GM21576 (cell line): Measurements from ENCODE around the gene SLC22A31.
"Not testable (repeated sequence)": the region's sequence is repeated elsewhere in the genome, so short reads cannot be mapped to it uniquely, and the experiment has no call there.

Experiments
- ATAC-seq: cut with Tn5 transposase; IDR thresholded peaks from one replicate; pipeline ENCODE4 v1.9.1; 2021; ENCODE audit warnings: mild to moderate bottlenecking, moderate library complexity; ENCODE audit not compliant: unreplicated experiment

Gene SLC22A31

GRCh38 chr16:89200124-89200849 lies at the start of gene SLC22A31:
SLC22A31 (minus strand) TSS chr16:89200537; CDS start chr16:89200501, 36 bp downstream.
- no peak for ATAC-seq

GRCh38 chr16:89248196-89248982 lies 48.1 kb upstream of the SLC22A31 start:
- no peak for ATAC-seq

DNA sequence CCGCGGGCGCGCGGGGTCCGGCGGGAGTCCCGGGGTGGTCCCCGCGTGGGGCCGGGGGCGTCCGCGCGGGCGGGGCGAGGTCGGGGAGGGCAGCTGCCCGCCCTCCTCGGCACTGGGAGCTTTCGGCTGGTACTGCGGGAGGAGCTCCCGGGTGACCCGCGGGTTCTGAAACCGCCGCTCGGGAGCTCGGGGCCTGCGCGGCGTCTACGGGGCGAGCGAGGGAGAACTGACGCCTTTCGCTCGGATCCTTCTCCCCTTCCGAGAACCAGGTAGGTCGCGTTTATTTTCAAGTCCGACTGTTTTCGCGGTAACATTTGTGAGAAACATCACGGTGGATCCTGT lies 47.4 kb upstream of the SLC22A31 start:
- ATAC-seq, result peak; percentile 21

DNA sequence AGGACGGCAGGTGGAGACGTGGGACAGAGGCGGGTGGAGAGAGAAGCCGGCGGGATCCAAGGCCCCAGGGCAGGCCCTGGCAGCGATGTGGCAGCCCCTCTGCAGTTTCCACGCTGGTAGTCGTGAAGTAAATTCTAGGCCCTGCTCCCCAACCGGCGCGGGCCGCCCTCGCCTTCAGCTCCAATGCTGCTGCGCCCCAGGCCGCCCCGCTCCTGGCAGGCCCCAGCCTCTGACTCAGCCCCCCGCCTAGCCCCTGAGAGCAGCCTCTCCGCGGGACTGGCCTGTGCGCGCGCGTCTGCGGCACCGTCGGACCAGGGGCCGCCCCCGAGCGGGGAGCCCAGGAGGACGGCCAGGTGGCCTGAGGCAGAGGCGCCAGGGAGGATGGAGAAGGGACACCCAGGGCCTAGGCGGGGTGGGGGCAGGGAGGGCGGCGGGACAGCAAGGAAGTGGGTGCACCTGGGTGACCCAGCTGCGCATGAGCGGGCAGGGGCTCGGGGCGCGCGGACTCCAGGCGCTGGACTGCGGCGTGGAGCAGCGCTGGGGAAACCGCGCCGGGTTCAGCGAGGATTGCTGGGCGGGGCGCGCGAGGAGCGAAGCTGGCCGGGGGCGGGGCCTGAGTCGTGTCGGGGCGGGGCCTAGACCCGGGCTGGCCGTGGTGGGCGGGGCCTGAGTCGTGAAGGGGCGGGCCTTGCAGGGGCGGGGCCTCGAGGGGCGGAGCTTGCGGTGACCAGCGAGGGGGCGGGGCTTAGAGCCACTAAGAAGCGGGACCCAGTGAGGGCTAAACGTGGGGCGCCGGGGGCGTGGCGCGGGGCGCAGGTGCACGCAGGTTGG lies 46.8 kb upstream of the SLC22A31 start:
- ATAC-seq, result peak; percentile 73

- ATAC-seq, result no peak
Measured at GRCh38 chr16:89246383-89246902, 46.1 kb upstream of the SLC22A31 start.

GRCh38 chr16:89244754-89245153 lies 44.4 kb upstream of the SLC22A31 start:
- ATAC-seq, result no peak

- ATAC-seq, result not testable (repeated sequence)
Measured at GRCh38 chr16:89244264-89244663, 43.9 kb upstream of the SLC22A31 start.

GRCh38 chr16:89243664-89244063 lies 43.3 kb upstream of the SLC22A31 start:
- ATAC-seq, result no peak

DNA sequence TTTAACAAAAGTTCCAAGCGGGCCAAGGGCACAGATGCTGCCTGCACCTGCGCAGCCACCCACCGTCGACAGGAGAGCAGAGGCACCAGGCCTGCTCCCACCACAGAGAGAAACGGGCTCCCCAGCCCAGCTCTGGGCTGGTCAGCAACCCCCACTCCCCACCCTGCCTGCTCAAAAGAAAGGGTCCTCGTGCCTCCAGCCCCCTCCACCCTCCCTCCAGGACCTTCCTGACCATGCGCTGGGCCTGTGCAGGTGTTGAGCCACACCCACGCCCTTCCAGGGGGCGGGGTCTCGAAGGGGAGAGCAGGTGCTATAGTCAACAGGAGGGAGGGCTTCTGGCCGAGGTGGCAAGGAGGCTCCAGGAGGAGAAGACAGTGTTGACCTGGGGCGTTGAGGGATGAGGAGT lies 42.5 kb upstream of the SLC22A31 start:
- ATAC-seq, result no peak

DNA sequence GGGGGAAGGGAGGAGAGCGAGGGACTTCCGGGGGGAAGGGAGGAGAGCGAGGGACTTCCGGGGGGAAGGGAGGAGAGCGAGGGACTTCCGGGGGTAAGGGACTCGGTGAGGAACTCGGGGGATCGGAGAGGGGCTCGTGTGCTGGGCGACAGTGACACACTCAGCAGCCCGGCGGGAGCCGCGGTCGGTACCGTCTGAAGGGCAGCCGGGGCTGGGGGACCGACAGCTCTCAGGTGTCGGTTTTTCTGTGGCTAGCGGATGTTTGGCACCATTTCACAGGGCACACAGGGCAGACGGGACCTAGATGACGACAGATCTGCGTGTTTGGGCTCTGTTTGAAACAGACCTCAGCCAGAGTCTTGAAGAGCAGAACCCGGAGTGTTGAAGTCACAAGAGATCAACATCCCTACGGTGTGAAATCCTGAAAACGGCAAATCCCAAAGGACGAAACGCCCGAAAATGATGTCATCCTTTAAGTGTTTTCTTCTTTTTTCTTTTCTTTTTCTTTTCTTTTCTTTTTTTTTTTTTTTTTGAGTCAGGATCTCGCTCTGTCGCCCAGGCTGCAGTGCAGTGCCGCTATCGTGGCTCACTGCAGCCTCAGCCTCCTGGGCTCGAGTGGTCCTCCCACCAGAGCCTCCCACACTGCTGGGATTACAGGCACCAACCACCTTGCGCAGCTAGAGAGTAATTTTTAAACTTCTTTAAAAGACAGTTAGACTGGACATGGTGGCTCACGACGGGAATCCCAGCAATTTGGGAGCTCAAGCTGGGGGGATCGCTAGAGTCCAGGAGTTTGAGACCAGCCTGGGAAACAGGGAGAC lies 41.1 kb upstream of the SLC22A31 start:
- peak; percentile 57 for ATAC-seq

- no peak for ATAC-seq
Measured at GRCh38 chr16:89237733-89238132, 37.4 kb upstream of the SLC22A31 start.

GRCh38 chr16:89233678-89234490 lies 33.5 kb upstream of the SLC22A31 start:
- ATAC-seq, result no peak

- no peak for ATAC-seq
Measured at GRCh38 chr16:89232107-89232506, 31.8 kb upstream of the SLC22A31 start.

GRCh38 chr16:89230255-89230654 lies 29.9 kb upstream of the SLC22A31 start:
- no peak for ATAC-seq

DNA sequence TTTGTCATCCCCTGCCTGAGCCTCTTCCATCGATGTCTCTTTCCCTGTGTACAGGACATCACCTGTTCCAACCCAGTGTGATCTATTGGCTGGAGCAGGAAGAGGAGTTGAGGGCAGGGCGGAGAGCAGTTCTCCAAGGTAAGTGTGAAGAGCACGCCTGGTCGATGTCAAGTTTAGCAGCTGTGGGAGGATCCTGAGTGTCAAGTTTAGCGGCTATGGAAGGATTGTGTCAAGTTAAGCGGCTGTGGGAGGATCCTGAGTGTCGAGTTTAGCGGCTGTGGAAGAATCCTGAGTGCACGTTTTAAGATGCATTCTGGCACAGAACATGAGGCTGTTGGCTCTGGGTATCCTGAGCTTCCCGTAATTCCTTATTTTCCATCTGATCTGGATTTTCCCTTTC lies 24.3 kb upstream of the SLC22A31 start:
- no peak for ATAC-seq

- ATAC-seq, result no peak
Measured at GRCh38 chr16:89222931-89223330, 22.6 kb upstream of the SLC22A31 start.

DNA sequence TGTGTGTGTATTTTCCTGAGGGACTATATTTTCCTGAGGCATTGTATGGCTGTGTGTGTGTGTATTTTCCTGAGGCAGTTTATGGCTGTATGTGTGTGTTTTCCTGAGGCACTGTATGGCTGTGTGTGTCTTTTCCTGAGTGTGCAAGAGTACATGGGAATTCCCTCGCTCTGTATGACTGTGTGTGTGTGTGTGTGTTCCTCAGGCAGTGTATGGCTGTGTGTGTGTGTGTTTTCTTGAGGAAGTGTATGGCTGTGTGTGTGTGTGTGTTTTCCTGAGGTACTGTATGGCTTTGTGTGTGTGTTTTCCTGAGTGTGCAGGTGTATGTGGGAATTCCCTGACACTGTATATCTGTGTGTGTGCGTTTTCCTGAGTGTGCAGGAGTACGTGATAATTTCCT lies 21.3 kb upstream of the SLC22A31 start:
- ATAC-seq, result no peak

- no peak for ATAC-seq
Measured at GRCh38 chr16:89219365-89219764, 19.0 kb upstream of the SLC22A31 start.

DNA sequence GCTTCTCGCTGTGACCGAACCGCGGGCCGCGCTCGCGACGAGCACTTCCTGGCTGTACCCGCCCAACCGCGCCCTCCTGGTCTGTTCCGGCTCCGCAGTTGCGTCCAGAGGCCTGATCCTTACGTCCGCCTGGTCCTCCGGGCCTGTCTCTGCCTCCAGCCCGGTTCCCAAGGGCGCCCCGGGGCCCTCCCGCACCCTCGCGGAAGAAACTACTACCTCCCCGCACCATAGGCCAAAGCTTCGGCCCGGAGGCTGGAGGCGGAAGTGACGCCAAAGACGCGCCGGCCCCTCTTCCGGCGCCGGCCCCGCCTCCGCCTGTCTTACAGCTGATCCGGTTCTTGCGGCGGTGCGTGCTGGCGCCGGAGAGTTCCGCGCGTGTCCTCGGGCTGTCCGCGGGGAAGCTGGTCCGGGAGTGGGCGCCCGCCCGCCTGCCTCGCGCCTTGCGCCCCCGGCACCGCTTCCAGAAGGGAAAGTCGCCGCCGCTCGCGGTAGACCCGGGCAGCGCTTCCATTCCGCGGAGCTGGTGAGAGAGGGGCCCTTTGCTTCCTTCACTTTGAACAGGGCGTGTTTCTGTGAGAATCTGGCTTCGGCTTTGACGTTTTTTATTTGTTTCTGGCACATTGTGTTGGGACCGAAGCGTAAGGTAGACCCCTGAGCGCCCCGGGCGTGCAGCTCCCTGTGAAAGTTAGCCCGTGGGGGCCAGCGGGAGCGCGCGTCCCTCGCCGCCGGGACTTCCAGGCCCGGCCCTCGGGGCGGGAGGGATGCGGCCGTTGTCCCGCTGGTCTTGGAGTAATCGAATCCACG lies 17.3 kb upstream of the SLC22A31 start, which contains the start of gene ZNF778:
TSS of gene ZNF778 (plus strand) at position 316 of the 804 bp plus-strand sequence. CDS start 3,425 bp downstream, outside the sequence.
- ATAC-seq, result peak; percentile 86
